BE2C (cell line): ENCODE results near the gene PIK3R4.

ENCODE experiments used
- DNase-seq: peaks from one replicate; pipeline ENCODE4 v3.0.0-alpha.2; 2020
- H3K27me3 ChIP-seq: fragments of 250-450 bp; sonication (Bioruptor Pico); 2 replicates; pipeline ENCODE4 v1.5.1; 2020; ENCODE audit warnings: mild to moderate bottlenecking
- H3K36me3 ChIP-seq: fragments of 250-450 bp; sonication (Bioruptor Pico); 2 replicates; pipeline ENCODE4 v1.5.1; 2020; ENCODE audit warnings: mild to moderate bottlenecking
- H3K4me1 ChIP-seq: fragments of 250-450 bp; sonication (Bioruptor Pico); 2 replicates; pipeline ENCODE4 v1.5.1; 2020
- H3K4me3 ChIP-seq: 2 replicates; pipeline ENCODE4 v1.5.1; 2011; ENCODE audit warnings: low read depth, low read length
- H3K9me3 ChIP-seq: fragments of 250-450 bp; sonication (Bioruptor Pico); 2 replicates; pipeline ENCODE4 v1.5.1; 2020
- CTCF ChIP-seq: IDR thresholded peaks from 2 replicates; pipeline ENCODE4 v1.5.1; 2012; ENCODE audit warnings: mild to moderate bottlenecking, low read depth, low read length

Gene PIK3R4

DNA sequence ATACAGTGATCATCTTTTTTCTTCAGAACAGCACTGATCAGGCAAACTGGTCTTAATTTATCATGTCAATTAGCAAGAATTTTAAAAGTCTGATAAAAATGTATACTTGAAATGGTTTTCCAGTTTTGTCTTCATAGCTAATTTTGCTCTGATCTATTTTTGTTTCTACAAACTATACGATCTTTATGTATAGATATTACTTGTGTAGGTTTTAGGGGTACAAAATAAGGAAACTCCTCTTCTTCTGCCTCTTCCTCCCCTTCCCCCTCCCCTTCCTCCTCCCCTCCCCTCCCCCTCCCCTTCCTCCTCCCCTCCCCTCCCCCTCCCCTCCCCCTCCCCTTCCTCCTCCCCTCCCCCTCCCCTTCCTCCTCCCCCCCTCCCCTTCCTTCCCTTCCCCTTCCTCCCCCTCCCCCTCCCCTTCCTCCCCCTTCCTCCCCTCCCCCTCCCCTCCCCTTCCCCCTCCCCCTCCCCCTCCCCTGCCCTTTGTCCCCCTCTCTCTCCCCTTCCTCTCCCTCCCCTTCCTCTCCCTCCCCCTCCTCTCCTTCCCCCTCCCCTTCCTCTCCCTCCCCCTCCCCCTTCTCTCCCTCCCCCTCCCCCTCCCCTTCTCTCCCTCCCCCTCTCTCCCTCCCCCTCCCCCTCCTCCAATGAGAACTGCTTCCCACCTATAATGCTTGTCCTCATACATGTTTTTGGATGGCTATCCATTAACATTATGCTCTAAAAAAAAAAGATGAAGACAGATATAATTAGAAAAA, 110.0 kb downstream of the PIK3R4 start:
- Histone ChIP-seq H3K36me3 (no peaks in the 10 kb centered on the region), H3K9me3 (no peaks in the 10 kb centered on the region), H3K4me1 (no peaks in the 10 kb centered on the region), H3K27me3 (no peaks in the 10 kb centered on the region), H3K4me3 (no peak overlapping the region)
- no peak for TF ChIP-seq CTCF
- no peak for DNase-seq

DNA sequence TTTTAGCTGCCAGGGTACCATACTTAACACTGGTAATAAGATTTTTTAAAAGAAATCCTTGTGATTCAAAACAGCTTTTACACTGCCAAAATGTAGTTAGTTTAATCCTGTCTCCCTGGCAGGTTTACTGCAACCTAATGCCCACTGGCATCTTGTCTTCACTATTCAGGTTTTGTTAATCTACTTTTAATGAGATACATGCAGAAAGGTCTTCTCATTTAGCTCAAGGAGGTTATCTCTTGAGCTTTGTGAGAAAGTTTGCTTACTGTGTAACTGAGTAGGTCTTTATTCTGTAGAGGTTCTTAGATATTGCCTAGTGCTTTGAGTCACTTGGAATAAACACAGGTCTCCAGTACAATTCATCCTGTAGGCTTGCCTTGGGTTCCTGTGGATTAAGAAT, 110.7 kb downstream of the PIK3R4 start:
- Histone ChIP-seq H3K36me3 (no peaks in the 10 kb centered on the region), H3K27me3 (no peaks in the 10 kb centered on the region), H3K4me1 (no peaks in the 10 kb centered on the region), H3K9me3 (no peaks in the 10 kb centered on the region), H3K4me3 (no peak overlapping the region)
- no peak for TF ChIP-seq CTCF
- no peak for DNase-seq

- Histone ChIP-seq H3K4me3 (no peak overlapping the region), H3K9me3 (no peaks in the 10 kb centered on the region), H3K4me1 (no peaks in the 10 kb centered on the region), H3K27me3 (no peaks in the 10 kb centered on the region), H3K36me3 (no peaks in the 10 kb centered on the region)
- DNase-seq: no peak
- no peak for TF ChIP-seq CTCF
Measured at GRCh38 chr3:130635285-130635684, 111.3 kb downstream of the PIK3R4 start.
